Measurements from ENCODE around the gene MRPL54. TPM values are rescaled to one million over a fixed set of nuclear protein-coding genes. Genes with fewer than 3 reads are reported as not detected.

The MRPL54 gene
- total and polyA plus RNA-seq, 11 donors = 58.9 to 153 (median 69.2) TPM

DNA sequence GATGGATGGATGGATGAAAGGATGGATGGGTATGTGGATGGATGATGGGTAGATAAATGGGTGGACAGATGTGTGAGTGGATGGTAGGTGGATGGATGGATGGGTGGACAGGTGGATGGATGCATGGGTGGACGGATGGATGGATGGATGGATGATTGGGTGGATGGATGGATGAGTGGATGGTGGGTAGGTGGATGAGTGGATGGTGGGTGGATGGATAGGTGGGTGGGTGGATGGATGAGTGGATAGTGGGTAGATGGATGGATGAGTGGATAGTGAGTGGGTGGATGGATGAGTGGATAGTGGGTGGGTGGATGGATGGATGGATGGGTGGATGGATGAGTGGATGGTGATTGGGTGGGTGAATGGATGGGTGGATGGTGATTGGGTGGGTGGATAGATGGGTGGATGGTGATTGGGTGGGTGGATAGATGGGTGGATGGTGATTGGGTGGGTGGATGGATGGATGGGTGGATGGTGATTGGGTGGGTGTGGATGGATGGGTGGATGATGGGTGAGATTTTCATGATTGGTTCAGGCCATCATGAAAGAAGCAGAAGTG is 14.1 kb downstream of the MRPL54 start:
- Histone ChIP-seq H3K4me1 (no peaks in the 10 kb centered on the region), H3K27ac (no peak overlapping the region), H3K4me3 (no peak overlapping the region), H3K27me3 (no peaks in the 10 kb centered on the region), H3K9me3 (peaks cover 0 to 13% (median 7%) of the 10 kb centered on the region in 12 donors), H3K36me3 (no peaks in the 10 kb centered on the region)
- intact Hi-C loops (cut with DNase I) = loop anchor here in 1 of 10 donors (10.0 kb wide), 1 partner anchor 148 kb away; no protein-coding TSS in a partner anchor
- no peak for ATAC-seq
- 80 to 91% (median 89%) methylated on average over 1 of the region's 1 CpG for WGBS, 4 donors
- no peak for DNase-seq
- TF ChIP-seq, protein P1, sequence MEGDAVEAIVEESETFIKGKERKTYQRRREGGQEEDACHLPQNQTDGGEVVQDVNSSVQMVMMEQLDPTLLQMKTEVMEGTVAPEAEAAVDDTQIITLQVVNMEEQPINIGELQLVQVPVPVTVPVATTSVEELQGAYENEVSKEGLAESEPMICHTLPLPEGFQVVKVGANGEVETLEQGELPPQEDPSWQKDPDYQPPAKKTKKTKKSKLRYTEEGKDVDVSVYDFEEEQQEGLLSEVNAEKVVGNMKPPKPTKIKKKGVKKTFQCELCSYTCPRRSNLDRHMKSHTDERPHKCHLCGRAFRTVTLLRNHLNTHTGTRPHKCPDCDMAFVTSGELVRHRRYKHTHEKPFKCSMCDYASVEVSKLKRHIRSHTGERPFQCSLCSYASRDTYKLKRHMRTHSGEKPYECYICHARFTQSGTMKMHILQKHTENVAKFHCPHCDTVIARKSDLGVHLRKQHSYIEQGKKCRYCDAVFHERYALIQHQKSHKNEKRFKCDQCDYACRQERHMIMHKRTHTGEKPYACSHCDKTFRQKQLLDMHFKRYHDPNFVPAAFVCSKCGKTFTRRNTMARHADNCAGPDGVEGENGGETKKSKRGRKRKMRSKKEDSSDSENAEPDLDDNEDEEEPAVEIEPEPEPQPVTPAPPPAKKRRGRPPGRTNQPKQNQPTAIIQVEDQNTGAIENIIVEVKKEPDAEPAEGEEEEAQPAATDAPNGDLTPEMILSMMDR (IDR thresholded peaks at IDR 0.05) = no peak
- TF ChIP-seq POLR2A (IDR thresholded peaks at IDR 0.05) = no peak

DNA sequence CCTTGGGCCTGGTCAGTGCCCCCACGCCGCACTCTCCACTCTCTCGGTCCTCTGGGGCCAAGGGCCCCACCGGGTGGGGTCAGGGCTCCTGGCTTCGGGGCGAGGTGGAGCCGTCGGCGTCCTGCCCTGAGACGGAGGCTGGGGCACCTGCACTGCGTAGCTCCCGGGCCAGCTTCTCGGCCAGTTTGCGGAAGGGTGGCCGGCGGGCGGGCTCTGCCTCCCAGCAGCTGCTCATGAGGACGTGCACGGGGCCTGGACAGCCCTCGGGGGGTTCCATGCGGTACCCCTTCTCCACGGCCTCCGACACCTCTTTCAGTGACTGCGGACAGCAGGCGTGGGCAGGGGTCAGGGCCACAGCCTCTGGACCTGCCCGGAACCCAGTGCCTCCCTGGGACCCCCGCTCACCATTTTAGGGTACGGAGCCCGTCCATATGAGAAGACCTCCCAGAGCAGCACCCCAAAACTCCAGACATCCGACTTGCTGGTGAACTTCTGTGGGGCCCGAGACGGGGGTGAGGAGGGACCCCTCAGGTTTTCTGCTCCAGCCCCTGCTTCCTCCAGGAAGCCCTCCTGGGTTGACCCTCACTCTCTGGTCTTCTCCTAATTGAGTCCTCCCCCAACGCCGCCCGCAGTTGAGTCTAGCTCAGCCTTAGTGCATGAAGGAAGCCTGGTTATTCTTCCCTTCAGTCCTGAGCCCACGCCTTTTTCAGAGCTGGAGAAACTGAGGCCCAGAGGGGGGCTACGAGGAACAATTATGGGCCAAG is 15.8 kb downstream of the MRPL54 start:
- WGBS, 4 donors = 86 to 88% (median 87%) methylated on average over 18 to 37 of the region's 37 CpGs
- ATAC-seq = no peak
- peaks cover 0 to 14% (median 0%) of the 10 kb centered on the region in 9 donors for H3K27me3 ChIP-seq
- H3K36me3 ChIP-seq = no peaks in the 10 kb centered on the region
- no peaks in the 10 kb centered on the region for H3K4me1 ChIP-seq
- H3K4me3 ChIP-seq = no peak overlapping the region
- H3K27ac ChIP-seq = no peak overlapping the region
- no peak for TF ChIP-seq POLR2A (IDR thresholded peaks at IDR 0.05)
- TF ChIP-seq, protein P1 (IDR thresholded peaks at IDR 0.05) = no peak
- intact Hi-C loops (cut with DNase I) = loop anchor here in 1 of 10 donors (10.0 kb wide), 1 partner anchor 147 kb away; no protein-coding TSS in a partner anchor
- no peak for DNase-seq
- H3K9me3 ChIP-seq = peaks cover 0 to 24% (median 21%) of the 10 kb centered on the region in 12 donors

DNA sequence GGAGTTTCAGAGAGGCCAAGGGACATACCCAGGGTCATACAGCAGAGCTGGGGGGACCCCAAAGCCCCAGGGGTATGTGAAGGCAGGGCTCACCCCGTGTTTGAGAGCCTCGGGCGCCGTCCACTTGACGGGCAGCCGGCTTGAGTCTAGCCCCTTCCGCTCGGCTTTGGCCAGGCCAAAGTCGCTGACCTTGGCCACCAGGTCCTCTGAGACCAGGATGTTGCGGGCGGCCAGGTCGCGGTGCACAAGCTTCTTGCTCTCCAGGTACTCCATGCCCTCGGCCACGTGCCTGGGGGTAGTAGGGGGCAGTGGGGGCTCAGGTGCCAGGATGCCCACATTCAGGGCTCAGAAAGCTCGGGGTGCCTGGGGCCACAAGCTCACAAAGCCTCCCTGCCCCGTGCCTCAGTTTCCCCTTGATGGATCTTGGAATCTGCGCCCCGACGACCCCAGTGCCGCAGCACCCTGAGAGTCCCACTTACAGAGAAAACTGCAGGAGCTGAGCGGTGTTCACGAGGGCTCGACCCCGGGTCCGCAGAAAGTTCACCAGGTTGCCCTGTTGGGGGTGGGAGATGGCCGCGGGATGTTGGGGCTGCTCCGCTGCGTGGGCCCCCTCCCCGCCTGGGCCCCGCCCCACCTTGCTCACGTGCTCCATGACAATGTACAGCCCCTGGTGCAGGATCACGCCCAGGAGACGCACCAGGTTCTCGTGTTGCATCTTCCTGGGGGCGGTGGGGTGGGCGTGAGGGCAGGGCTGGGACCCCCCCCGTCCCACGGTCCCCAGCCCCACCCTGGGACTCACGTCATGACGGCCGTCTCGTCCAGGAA is 16.6 kb downstream of the MRPL54 start:
- H3K36me3 ChIP-seq = no peaks in the 10 kb centered on the region
- no peak for DNase-seq
- 72 to 91% (median 73%) methylated on average over 14 to 44 of the region's 44 CpGs for WGBS, 4 donors
- no peaks in the 10 kb centered on the region for H3K4me1 ChIP-seq
- no peak for ATAC-seq
- TF ChIP-seq, protein P1 (IDR thresholded peaks at IDR 0.05) = no peak
- TF ChIP-seq POLR2A (IDR thresholded peaks at IDR 0.05) = no peak
- peaks cover 0 to 22% (median 8%) of the 10 kb centered on the region in 9 donors for H3K27me3 ChIP-seq
- peaks cover 0 to 24% (median 21%) of the 10 kb centered on the region in 12 donors for H3K9me3 ChIP-seq
- intact Hi-C loops (cut with DNase I) = loop anchor here in 1 of 10 donors (10.0 kb wide), 1 partner anchor 146 kb away; no protein-coding TSS in a partner anchor
- no peak overlapping the region for H3K4me3 ChIP-seq
- H3K27ac ChIP-seq = no peak overlapping the region

Data from heart left ventricle (tissue), 16 donors.